Stimulated activated CD8-positive, alpha-beta memory T cell treated with anti-CD3 and anti-CD28 coated beads, Interleukin-15, amount 100 ng/mL, for 24 hours (primary cell): ENCODE data around the gene ALG14.
"Not testable (repeated sequence)": the region's sequence is repeated elsewhere in the genome, so short reads cannot be mapped to it uniquely, and the experiment has no call there.

Experiments used
- DNase-seq: peaks from one replicate; pipeline ENCODE4 v3.0.0-alpha.2; 2020; ENCODE audit warnings: low read depth

Gene ALG14

DNA sequence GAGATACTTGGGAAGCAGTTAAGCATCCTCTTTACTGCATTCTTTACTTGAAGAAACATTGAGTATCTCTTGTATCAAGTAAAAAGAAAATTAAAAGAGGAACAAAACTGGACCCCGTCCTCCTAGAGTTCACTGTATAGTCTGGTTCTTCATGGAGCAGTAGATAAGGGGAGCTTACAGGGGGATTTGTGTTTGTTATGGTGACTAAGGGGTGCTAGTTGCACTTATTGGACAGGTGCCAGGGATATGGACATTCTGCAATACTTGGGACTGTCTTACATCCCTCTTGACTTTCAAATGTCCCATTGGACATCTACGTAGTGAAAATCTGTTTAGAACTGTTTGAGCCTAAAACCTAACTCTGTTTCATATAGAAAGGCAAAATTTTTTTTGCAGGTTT lies 67.2 kb downstream of the ALG14 start:
- no peak for DNase-seq

DNA sequence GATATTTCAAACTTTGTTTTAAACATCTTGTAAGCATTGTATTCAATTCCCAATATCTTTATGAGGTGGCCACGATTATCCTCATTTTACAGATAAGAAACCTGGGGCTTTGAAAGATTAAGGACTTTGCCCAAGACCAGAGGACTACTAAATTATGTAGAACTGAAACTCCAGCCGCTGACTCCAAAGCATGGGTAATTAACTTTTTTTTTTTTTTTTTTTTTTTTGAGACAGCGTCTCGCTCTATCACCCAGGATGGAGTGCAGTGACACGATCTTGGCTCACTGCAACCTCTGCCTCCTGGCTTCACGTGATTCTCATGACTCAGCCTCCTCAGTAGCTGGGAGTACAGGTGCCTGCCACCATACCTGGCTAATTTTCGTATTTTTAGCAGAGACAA lies 68.7 kb downstream of the ALG14 start:
- no peak for DNase-seq

DNA sequence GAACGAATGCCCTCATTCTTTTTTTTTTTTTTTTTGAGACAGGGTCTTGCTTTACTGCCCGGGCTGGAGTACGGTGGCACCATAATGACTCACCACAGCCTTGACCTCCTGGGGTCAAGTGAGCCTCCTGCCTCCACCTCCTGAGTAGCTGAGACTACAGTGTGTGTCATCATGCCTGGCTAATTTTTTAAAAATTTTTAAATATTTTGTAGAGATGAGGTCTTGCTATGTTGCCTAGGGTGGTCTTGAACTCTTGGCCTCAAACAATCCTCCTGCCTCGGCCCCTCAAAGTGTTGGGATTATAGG lies 69.4 kb downstream of the ALG14 start:
- no peak for DNase-seq

DNA sequence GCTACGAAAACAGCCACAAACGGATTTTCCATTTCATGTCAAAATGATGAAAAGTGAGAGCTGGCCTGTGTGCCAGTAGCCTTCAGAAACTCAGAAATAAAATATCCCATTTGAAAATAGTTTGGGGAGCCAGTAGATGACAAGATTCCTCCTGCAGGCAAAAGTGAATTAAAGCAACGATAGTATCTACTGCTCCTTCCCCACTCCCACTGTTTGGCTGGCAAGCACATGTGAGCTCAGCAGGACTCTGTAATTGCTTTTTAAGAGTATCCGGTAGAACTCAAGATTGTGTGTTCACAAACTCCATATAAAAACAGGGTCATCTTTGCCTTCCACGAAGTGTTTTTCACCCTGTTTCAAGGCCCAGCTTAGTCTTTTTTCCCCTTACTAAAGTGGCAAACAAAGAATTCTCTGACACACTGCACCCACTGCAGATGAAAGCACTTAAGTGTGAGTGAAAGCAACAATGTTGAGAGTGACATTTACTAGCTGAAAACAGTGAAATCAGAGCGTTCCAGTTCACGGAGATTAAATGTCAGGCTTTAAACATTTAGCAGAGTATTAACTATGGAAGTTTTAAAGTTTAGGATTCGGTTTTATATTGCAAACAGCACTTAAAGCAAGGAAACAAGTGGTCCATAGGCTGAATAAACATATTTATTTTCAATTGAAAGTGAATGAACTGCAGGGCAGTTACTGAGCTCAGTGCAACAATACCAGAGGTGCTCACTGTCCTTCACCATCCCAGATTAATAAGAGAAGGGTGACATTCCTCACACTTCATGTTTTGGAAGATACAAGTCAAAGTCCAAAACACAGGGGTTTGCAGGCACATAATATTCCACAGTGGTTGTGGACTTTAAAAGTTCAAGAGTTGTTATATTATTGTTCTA lies 70.0 kb downstream of the ALG14 start:
- DNase-seq: no peak

DNA sequence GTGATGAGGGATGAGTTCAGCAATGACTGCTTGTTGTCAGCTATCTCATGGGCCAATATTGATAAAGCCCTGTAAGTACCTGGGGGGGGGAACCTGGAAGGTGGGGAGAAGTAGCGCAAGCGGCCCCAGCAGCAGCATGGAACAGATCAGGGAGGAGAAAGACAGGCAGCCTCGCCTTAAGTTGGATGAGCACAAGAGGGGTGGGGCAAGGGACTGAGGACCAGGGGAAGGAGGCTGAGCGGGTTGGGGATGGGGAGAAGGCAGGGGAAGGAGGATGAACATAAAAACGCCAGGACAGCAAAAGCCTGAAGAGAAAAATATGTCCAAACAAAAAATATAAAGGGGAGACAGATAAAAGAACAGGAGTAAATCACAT lies 70.6 kb downstream of the ALG14 start:
- no peak for DNase-seq

DNA sequence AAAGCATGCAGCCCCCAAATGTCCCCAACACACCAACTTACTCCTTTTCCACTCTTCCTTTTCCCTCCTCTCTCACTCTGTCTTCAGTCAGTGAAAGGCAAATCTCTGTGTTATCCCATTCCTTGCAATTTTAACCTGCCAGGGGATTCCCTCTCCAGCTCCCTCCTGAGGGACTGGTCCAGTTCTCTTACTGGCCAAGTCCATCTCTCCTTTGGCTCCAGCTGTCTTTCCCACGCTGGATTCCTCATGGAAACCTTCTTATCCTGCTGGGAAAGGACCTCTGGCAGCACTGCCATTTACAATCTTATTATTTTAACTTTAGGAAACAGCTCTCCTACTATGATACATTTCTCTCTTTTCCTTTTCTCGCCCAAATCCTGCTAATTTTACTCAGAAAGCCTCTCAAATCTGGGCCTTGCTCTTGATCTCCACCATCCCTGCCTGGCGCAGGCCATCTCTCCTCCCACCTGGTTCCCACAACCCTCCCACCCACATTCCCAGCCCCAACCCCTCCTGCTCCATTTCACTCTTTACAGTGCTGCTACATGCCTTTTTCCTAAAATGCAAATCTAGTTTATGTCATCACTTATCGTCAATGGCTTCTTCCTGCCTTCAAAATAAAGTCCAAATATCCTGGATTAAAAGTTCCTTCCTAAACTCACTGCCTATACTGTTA lies 73.2 kb downstream of the ALG14 start:
- no peak for DNase-seq

DNA sequence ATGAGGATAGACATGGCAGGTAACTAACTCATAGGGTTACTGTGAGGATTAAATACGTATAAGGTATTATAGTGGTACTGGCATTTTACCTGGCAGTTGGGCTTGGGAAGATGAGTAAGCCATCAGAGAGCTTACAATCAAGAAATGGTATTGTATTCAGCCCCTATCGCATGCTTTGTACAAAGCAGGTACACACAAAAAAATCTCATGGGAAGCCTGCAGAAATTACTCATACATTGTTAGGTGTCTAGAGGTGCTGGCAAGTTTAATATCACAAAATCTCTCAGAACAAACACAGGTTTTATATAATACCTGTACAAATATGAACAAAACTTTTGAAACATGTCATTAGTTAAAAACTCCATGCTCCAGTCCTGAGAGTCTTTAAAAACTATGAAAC lies 74.0 kb downstream of the ALG14 start:
- DNase-seq: no peak

DNA sequence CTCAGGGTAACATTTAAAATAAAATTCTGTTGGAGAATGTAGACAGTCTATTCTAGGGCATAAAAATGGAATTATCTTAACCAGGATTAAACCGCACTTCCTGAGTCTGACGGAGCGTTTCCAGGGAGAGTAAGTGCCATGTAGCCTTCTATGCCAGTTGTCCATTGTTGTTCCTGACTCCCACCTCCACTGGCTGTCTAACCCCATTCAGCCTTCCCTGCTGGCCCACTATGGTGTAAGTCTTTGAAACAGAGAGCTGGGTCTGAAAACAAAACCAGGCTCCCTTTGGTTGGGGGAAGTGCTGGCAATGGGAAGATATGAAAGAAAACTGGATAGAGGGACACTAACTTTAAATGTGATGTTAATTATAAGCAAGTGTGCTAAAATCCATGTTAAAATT lies 74.6 kb downstream of the ALG14 start:
- no peak for DNase-seq

DNA sequence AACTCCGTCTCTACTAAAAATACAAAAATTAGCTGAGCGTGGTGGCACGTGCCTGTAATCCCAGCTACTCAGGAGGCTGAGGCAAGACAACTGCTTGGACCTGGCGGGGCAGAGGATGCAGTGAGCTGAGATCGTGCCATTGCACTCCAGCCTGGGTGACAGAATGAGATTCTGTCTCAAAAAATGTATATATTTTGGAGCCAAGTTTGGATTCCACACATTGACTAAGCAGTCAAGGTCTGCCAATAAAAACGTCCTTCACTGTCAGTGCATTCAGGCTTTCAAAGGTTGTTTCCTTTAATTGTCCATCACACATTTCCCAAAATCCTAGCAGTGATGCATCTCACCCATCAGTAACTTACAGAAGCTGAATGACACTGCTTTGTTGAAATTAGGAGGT lies 77.2 kb downstream of the ALG14 start:
- DNase-seq: not testable (repeated sequence)

DNA sequence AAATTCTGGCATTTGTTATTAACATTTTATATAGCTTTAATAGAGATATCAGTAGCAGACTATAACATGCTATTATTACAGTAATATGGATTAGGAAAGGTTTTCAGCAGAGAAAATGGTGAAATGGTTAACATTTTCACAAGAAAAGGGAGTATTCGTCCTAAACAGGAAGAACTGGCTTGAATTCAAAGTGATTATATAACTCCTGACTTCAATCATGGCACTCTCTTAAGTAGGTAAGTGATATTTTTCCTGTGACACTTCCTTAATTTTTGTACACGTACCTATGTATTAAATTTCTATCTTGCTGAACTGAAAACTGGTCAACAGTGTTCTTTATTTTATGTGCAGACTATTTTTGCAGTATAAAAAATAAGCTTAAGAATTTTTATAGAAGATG lies 77.9 kb downstream of the ALG14 start:
- no peak for DNase-seq

DNA sequence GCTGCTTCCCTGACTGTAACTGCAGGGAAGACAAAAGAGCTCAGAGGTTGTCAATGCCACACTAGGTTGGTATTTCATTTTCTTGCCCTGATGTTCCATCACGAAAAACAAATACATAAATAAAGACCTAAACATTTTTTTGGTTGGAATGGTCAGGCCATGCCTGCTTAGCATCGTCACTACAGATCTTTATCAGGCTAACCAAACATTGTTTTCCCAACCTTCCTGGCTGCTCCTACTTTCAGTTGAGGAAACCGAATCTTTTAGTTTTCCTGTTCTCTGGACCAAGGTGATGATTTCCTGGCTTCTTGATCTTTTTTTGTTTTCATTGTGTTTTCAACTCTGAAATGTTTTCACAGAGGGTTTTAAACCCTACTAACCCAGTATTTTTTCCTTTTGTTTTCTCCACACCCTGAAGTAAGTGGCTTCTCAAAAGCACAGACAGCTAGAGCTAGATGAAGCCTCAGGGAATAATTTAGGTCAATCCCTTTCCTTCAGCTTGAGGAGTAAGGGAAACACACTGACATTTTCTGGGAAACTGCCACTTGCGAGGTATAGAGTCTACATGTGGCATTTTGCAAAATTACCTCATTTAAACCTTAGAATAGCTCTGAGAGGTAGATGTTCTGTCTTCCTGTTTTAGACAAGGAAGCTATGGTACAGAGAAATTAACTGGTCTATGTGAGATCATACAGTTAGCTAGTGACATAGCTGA lies 78.7 kb downstream of the ALG14 start:
- no peak for DNase-seq

DNA sequence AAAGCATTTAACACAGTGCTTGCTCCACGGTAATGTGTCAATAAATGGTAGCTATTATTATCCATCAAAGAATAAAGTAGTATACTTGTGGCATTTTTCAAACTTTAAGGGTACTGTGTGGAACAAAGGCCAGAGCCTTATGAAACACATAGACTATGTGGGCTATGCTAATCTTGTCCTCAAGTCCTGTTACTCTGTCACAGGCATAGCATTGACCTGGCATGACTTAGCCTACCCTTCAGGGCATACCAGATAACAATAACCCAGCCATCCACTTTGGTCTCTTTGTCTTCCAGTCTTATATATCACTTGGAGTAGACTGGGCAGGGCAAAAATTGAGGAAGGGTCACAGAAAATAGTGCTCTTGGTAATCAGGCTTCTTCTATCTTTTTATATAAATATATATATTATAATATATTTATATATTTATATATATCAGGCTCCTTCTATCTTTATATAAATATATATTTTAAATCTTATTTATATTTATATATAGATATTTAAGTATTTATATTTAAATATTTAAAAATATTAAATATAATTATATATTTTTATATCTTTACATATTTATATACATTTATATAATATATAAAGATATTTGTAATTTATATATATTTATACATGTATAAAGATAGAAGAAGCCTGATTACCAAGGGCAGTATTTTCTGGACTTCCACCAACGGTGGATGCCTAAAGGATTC lies 79.7 kb downstream of the ALG14 start:
- DNase-seq: no peak

DNA sequence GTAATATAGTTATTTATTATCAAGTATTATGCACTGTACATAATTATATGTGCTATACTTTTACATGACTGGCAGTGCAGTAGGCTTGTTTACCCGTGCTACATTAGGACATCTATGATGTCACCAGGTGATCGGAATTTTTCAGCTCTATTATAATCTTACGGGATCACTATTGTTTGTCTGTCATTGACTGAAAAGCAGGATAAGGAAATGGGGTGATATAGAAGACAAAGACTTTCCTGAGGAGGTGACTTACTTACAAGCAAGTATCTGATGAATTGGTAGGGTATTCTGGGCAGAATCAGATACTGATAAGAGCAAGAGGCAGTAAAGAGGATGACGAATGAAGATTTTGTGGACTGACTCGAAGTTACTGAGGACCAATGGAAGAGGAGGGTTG lies 80.6 kb downstream of the ALG14 start:
- no peak for DNase-seq

DNA sequence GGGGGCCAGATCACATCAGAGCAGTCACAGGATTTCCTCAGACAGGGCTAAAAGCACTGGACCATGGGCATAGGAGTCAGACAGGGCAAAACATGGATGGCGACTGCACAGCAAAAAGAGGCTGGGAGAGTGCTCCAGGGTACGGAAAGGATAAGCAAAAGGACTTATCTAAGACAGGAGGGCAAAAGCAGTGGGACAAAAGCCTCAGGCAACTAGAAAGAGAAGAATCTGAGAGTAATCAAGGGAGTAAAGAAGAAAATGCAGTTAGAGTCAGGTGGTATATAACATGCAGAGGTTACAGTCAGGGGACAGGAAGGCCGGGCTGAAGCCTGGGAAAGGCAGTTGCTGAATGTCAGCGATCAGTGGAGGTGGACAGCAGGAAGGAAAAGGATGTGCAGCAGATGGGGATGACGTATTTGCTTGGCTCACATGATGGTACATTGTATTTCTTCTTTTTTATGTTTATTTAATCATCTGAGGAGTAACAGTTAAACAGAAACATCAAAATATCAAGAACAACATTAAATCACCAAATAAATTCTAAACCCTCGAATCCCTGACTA lies 82.8 kb downstream of the ALG14 start:
- DNase-seq: no peak

DNA sequence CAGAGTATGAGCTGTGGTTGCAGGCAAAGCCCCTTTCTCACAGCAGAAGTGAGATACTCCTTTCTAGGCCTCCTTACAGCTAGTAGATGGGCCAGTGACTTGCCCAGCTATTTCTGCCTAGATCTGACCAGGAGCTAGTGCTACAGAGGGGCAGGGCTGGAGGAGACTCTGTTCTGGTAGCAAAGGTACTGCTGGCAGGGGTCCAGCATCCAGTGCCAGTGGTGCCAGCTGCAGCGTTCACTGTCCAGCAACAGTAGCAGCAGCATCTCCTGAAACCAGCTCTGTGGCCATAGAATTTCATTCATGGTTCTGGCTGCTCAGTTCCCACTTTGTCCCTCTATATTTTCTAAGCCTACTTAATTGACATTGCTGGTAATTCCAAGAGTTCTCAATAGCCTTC lies 83.4 kb downstream of the ALG14 start:
- DNase-seq: no peak

DNA sequence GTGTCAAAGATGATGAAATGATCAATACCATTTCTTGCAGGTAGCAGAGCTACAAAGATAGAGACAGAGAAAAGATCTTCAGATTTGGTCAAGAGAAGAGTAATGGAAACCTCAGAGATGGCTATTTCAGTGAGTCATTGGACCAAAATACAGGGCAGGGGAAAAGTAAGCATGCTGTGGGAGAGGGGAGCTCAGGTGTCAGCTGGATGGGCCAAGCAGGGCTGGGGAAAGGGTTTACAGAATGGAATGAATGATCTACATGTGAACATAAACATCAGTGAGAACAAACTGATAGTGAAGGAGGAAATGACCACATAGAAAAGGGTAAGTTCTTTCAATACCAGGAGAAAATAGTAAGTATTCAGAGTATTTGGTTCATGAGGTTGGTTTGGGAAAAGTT lies 84.4 kb downstream of the ALG14 start:
- DNase-seq: no peak

DNA sequence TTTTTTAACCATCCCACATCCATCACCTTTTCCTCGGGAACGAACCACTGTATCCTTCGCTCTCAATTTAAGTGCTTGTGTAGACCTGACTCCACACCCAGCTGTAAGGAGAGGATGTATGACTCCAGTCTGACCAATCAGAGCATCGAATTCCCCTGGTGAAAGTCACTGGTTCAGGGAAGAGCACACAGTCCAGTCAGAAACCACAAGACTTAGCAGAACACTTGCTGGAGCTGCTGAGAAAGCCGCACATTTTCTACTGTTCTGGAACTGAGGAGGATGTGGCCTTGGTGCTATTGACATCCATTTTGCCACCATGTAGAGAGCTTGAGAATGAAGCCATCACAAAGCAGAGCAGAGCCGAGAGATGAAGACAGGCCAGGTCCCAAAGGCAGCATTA lies 86.0 kb downstream of the ALG14 start:
- DNase-seq: no peak

DNA sequence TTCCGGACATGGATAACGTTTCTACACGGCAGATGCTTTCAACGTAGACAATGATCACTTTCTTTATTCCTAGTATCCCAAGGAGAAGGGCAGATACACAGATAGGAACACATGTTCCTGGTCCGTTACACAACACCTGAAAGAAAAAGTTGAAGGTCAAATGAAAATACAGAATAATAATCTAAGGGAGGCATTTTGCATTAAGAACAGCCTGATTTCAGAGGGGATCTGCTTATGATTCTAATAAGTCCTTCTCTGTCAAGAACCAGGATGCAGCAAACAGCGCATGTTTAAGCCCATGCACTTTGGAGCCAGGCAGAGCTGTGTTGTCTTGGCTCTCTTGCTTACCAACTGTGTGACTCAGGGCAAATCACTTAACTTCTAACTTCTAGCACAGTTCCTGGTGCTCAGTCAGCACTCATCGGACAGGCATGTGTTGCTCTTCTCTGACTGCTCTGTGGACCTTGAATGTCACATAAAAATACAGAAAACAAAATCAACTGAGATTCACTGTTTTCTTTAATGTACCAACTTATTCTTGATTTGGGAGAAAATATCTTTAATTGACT lies 89.5 kb downstream of the ALG14 start:
- DNase-seq: no peak

DNA sequence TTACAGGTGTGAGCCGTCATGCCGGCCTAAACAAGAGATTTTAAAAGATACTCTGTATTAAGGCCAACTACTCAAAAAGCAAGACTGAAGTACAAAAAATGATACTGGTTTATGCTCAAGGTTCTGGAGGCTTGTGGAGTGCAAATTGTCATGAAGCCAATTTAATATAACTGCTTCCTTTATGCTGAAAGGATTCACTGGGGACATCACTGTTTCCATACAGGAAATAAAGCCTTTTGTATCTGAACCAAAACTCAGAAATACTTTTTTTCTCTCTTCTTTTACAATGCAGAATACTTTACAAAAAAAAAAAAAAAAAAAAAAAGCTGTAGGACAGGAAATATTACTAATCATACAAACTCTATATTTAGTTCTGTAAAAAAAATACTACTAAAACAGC lies 90.4 kb downstream of the ALG14 start:
- DNase-seq: no peak

DNA sequence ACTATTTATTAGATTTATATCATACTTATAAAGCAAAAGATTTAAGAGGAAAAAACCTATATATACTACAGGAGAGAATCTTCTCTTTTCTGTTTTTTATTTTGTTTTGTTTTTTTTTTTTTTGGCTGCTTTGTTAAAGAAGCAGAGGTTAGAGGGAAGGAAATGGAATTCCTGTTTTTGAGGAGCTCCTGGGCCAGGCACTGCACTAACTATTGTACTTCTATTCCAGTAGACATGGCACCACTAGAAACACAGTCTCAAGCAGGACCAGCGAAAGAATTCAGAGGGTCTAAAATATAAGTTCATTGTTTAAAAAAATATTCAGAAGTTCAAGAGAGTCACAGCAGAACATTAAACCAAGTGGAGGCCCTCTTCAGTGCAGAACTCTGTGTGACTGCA lies 91.2 kb downstream of the ALG14 start:
- DNase-seq: no peak

DNA sequence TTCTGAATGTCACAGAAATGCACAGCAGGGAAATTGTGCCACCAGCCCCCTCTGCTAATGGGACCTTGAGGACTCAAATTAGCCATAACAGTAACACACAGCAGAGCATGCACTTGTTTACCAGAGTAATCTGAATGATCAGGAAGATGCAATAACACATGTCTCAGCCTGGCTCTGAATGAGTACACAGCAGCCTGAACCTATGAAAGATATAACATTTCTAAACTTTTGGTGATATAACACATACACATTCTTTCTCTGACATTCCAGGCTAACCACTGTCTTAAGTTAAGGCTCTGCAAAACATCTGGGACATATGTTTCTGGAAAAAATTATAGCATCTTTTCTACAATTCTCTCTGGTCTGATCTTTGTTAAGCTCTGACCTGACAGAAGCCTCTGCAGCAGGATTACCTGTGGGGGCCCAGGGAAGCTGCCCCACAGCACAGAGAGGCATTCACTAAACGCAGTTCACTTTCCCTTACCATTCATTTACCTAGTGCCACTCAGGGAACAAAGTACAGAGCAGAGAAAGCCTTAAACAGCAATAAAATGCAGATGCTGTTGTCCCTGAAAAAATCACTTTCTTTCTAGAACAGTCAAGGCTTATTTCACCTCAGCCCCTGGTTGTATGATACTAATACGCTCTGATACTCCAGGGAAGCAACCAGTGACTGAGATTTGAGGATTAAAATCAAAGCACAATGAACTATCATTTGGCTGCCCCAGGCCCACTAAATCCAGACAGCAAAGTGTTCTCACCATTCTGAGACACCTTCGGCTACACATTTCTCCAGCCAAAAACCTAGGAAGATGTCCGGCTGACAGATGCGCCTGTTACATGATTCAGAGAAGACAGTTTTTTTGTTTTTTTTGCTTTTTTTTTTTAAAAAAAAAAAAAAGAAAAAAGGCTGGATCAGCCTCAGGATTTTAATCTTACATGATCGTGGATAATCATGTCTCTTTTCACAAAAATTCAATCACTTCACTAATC lies 91.9 kb downstream of the ALG14 start:
- DNase-seq: no peak
